TTC549 (cell line): ENCODE data around the gene UCMA.

Source experiments
- FAIRE-seq: peaks from 2 replicates; lab custom pipeline; 2012; peaks lifted over from hg19 to GRCh38; lab: Jason Lieb, UNC

Gene UCMA

GRCh38 chr10:13231808-13232207 lies 2.4 kb downstream of the UCMA start:
- no peak for FAIRE-seq

GRCh38 chr10:13231190-13231589 lies 3.0 kb downstream of the UCMA start:
- no peak for FAIRE-seq

GRCh38 chr10:13227031-13227430 lies 7.1 kb downstream of the UCMA start:
- no peak for FAIRE-seq

GRCh38 chr10:13225601-13226000 lies 8.6 kb downstream of the UCMA start:
- no peak for FAIRE-seq

- no peak for FAIRE-seq
Measured at GRCh38 chr10:13224210-13224995, 9.8 kb downstream of the UCMA start.

- no peak for FAIRE-seq
Measured at GRCh38 chr10:13223241-13223640, 10.9 kb downstream of the UCMA start.

GRCh38 chr10:13222566-13222965 lies 11.6 kb downstream of the UCMA start:
- no peak for FAIRE-seq

- FAIRE-seq, result no peak
Measured at GRCh38 chr10:13222151-13222550, 12.0 kb downstream of the UCMA start.

GRCh38 chr10:13221572-13221971 lies 12.6 kb downstream of the UCMA start:
- FAIRE-seq, result no peak

GRCh38 chr10:13219685-13220670 lies 14.2 kb downstream of the UCMA start:
- no peak for FAIRE-seq

GRCh38 chr10:13218878-13219277 lies 15.3 kb downstream of the UCMA start:
- FAIRE-seq, result no peak

GRCh38 chr10:13213163-13213562 lies 21.0 kb downstream of the UCMA start:
- no peak for FAIRE-seq

GRCh38 chr10:13206546-13207443 lies 27.4 kb downstream of the UCMA start:
- FAIRE-seq, result no peak

- FAIRE-seq, result no peak
Measured at GRCh38 chr10:13206091-13206490, 28.1 kb downstream of the UCMA start.

GRCh38 chr10:13201132-13201531 lies 33.0 kb downstream of the UCMA start:
- no peak for FAIRE-seq

- FAIRE-seq, result no peak
Measured at GRCh38 chr10:13195016-13195415, 39.2 kb downstream of the UCMA start.

- no peak for FAIRE-seq
Measured at GRCh38 chr10:13193637-13194036, 40.5 kb downstream of the UCMA start.

GRCh38 chr10:13191362-13191761 lies 42.8 kb downstream of the UCMA start:
- FAIRE-seq, result no peak

GRCh38 chr10:13190816-13191215 lies 43.4 kb downstream of the UCMA start:
- FAIRE-seq, result no peak

- FAIRE-seq, result no peak
Measured at GRCh38 chr10:13189961-13190360, 44.2 kb downstream of the UCMA start.

GRCh38 chr10:13188593-13188992 lies 45.6 kb downstream of the UCMA start:
- no peak for FAIRE-seq

- no peak for FAIRE-seq
Measured at GRCh38 chr10:13187135-13187534, 47.0 kb downstream of the UCMA start.
